Stimulated activated CD4-positive, alpha-beta T cell treated with anti-CD3 and anti-CD28 coated beads, TNF-alpha, amount 100 ng/mL, for 1 hour (primary cell): ENCODE data around the gene ITGAL.
"Not testable (repeated sequence)": the region's sequence is repeated elsewhere in the genome, so short reads cannot be mapped to it uniquely, and the experiment has no call there.

Source experiments
- DNase-seq, 3 donors: peaks; one replicate each; pipeline ENCODE4 v3.0.0-alpha.2; 2020; ENCODE audit warnings: low read depth in 3 of 3, low spot score in 1 of 3

ITGAL gene

GRCh38 chr16:30491744-30492308, 19.3 kb downstream of the ITGAL start:
- DNase-seq, result no peak

DNA sequence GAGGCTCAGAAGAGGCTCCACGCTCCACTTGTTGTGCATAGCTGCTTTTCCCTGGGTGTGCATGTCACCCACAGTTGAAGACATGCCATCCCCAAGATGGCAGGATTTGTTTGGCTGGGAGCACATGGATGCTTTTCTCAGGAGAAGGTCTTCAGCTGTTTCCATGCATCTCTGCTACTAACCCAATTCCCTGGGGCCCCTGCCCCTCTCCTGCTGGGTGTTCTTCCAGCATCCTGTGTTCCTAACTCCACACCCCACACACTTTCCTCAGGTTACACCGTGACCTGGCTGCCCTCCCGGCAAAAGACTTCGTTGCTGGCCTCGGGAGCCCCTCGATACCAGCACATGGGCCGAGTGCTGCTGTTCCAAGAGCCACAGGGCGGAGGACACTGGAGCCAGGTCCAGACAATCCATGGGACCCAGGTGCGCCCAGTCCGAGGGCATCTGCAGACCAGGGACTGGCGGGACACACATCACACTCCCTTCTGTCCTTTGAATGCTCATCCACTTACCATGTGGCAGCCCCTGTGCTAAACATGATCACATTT, 21.5 kb downstream of the ITGAL start:
- no peak for DNase-seq

- DNase-seq, result no peak
Observed at GRCh38 chr16:30494709-30495108, 22.2 kb downstream of the ITGAL start.

DNA sequence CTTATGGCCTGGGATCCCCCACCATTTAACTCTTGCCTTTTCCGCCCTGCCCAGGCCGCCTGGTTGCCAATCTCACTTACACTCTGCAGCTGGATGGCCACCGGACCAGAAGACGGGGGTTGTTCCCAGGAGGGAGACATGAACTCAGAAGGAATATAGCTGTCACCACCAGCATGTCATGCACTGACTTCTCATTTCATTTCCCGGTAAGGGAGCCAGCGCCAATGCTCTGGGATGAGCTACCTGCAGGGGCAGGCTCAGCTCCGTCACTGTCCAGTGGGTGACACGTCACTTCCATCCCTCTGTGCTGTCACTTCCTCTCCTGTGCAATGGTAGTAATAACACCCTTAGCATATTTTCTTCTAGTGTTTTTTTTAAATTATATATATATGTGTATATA, 26.7 kb downstream of the ITGAL start:
- no peak for DNase-seq

DNA sequence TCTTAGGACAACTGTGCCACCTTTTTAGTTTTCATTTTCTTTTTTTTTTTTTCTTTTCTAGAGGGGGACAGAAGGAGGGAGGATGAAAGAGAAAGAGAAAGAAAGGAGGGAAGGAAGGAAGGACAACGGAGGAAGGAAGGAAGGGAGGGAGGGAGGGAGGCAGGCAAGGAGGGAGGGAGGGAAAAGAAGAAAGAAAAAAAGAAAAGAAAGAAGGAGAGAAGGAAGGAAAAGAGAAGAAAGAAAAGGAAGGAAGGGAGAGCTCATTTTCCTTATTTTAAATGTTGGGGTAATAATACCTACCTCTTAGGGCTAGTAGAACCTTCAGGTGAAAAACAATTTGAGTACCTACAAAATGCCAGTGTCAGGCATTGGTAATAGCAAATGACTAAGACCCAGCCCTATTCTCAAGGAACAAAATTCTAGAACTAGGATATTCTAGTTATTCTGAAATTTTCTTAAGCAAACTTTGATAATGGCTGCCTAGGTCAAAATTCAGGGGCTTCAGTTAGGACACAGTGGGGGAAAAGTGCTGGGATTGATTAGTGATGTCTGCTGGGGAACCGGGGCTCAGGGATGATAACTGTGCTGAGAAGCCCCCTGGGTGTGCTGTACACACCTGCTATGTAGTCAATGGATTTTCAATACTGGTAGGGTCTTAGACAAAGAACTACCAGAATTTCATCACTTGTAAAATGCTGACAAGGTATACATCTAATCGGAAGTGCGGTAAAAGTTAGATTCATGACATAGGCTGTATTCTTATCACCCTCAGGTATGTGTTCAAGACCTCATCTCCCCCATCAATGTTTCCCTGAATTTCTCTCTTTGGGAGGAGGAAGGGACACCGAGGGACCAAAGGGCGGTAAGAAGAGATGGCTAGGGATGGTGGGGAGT, 31.1 kb downstream of the ITGAL start:
- DNase-seq, result no peak

DNA sequence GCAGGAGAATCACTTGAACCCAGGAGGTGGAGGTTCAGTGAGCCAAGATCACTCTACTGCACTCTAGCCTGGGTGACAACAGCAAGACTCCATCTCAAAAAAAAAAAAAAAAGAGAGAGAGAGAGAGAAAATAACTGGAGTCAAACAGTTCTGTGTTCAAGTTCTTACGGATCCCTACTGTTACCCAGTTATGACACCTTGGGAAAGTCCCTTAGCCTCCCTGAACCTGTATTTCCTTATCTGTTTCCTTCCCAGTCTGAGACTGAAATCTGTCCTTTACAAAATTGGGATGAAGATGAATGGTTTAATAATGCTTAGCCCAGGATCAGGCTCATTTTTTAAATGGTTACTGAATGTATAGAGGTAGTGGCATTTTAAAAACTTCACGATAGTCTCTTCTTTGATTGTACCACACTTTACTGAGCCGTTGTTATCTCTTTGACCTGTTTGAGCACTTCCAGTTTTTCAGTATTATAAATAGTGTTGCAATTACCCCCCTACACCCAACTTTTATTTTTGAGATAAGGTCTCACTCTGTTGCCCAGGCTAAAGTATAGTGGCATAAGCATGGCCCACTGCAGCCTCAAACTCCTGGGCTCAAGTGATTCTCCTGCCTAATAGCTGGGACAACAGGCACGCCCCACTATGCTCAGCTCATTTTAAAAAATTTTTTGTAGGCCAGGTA, 36.7 kb downstream of the ITGAL start:
- DNase-seq, result no peak

DNA sequence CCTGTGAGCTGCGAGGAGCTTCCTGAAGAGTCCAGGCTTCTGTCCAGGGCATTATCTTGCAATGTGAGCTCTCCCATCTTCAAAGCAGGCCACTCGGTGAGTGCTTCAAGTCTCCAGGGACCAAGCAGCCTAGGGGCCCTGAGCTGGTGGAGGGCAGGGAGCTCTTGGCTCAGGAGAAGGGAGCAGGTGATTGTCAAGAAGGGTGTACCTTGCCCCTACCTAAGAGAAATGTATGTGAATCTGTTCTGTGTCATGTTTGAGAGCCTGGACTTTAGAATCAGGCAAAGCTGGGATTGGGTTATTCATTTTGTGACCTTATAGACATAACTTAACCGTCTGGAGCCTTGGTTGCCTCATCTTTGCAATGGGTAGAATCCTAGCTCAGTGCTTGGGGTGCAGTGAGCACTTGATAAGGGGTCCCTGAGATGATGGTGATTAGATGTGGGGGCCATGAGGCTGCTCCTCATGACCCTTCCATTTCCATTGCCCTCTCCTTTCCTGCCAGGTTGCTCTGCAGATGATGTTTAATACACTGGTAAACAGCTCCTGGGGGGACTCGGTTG, 37.9 kb downstream of the ITGAL start:
- no peak for DNase-seq

- no peak for DNase-seq
Observed at GRCh38 chr16:30511509-30511908, 39.0 kb downstream of the ITGAL start.

DNA sequence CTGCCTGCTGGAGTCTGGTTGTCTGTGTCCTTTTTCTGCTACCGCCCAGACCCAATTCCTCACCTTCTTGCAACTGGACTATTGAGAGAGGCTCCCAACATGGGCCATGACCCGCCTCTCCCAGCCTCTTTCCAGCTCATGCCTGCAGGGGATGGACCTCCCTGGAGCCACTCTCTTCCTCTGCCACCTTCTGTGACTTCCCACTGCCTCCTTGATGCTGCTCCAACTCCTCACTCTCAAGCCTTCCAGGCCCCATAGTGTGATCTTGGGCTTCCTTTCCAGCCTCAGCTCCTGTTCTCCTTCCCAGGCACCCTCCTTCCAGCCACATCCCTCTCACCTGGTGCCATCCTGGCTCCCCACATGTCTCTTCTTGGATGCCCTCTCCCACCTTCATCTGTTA, 42.7 kb downstream of the ITGAL start:
- DNase-seq, result no peak

GRCh38 chr16:30518552-30518951, 46.0 kb downstream of the ITGAL start:
- DNase-seq, result no peak

GRCh38 chr16:30519120-30520049, 46.8 kb downstream of the ITGAL start:
- DNase-seq, result no peak

DNA sequence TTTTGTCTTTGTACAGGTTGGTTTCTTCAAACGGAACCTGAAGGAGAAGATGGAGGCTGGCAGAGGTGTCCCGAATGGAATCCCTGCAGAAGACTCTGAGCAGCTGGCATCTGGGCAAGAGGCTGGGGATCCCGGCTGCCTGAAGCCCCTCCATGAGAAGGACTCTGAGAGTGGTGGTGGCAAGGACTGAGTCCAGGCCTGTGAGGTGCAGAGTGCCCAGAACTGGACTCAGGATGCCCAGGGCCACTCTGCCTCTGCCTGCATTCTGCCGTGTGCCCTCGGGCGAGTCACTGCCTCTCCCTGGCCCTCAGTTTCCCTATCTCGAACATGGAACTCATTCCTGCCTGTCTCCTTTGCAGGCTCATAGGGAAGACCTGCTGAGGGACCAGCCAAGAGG, 48.9 kb downstream of the ITGAL start:
- no peak for DNase-seq

- DNase-seq, result no peak
Observed at GRCh38 chr16:30521873-30522641, 49.5 kb downstream of the ITGAL start.

- not testable (repeated sequence) for DNase-seq
Observed at GRCh38 chr16:30522702-30523463, 50.3 kb downstream of the ITGAL start.

DNA sequence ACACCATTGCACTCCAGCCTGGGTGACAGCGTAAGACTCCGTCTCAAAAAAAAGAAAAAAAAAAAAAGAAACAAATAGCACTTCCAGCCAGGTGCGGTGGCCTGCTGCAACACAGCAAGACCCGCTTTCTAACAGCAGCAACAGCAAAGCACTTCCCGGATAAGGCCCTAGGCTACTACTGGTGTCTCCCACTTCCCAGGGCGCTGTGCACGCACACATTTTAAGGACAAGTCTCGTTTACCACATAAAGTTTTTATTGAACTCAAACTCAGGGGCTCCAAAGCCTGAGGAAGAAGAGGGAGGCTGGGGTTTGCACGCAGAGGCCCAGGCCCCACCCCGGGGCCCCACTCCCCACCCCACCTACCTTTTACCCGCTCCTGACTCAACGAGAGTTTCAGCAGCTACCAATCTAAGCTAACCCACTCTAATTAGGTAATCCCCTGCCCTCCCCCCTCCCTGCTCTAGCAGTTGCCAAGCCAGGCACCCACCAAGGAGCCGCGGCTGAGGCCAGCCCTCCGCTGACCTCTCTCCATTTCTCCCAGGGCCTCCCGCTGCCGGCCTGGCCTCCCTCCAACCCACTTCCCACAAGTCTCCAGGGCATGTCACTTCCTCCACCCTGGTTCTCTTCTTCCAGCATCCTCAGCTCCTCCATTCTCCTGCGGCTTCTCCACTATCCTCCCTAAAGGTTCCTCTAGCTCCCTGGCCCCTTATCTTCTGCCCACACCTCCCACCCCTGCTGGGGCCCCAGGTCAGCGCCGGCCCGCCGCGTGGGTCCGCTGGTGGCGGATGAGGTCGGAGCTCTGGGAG, 51.4 kb downstream of the ITGAL start:
- DNase-seq, result no peak

DNA sequence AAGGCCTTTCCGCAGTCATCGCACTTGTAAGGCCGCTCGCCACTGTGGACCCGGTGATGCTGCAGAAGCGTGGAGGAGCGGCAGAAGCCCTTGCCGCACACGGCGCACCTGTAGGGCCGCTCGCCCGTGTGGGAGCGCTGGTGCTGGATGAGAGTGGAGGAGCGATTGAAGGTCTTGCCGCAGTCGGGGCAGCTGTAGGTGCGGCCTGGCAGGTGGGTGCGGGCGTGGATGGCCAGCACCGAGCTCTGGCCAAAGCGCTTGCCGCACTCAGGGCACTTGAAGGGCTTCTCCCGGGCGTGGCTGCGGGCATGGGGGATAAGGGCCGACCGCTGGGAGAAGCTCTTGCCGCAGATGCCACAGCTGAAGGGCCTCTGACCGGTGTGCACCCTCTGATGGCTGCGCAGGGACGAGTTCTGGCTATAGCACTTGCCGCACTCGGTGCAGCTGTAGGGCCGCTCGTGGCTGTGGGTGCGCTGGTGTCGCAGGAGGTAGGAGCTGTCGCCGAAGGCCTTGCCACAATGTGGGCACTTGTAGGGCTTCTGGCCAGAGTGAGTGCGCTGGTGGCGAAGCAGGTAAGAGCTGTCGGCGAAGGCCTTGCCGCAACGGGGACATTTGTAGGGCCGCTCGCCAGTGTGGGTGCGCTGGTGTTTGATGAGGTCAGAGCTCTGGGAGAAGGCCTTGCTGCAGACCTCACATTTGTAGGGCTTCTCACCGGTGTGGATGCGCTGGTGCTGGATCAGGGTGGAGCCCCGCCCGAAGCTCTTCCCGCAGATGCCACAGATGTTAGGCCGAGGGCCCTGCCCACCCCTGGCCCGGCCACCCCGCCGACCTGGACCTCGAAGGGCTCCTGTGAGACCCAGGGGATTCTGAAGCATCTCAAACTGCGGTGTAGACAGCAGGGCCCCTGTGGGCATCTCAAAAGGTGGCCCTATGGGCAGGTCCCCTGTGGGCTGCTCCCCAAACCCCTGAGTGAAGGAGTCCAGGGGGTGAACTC, 52.3 kb downstream of the ITGAL start:
- DNase-seq, result no peak

DNA sequence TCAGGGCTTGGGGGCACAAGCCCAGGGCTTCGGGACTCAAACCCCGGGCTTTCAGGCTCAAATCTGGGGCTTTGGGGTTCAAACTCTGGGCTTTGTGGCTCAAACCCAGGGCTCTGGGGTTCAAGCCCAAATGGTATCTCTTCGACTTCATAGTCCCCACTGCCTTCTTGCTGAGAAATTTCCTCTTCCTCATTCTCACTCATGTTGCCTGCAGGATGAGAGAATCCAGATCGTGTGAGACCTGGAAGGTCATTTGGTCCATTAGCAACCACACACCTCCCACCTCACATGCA, 53.2 kb downstream of the ITGAL start:
- no peak for DNase-seq
